ENCODE results near the gene PRDM13.
A peak's percentile ranks its signal among the peaks of the same experiment; 100 is the strongest.
"Not testable (repeated sequence)": the region's sequence is repeated elsewhere in the genome, so short reads cannot be mapped to it uniquely, and the experiment has no call there.

Gene PRDM13

GRCh38 chr6:99604166-99605073, 2.2 kb upstream of the PRDM13 start:
- DNase-seq: no peak

DNA sequence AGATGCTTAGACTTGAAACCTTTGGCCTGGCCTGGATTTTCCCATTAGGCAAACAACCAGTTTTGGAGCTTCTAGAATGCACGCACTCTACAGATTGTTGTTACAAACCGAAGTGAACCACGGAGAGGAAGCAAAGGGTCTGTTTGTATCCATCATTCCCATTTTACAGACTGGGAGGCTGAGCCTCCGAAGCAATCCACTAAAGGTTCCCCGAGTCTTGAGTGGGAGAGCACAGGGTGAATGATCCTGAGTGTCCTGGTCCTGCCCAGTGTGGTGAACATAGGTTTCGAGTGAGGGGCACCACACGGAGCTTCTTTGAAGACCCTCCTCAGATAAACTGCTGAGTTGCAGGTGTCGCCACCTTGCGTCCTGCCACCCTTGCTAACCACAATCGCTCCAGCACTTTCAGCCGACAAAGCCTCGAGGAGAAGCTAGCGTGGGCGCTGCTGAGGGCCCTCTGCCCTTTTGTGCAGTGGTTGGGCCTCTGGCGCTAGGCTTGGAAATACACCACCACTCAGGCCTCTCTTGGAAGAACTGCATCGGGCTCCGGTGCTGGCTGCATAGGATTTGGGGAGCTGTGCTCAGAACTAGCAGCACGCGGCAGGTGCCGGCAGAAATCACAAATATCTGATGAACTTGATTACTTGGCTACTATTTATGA, 1.4 kb upstream of the PRDM13 start:
- no peak for DNase-seq

GRCh38 chr6:99605911-99606655, 550 bp upstream of the PRDM13 start:
- DNase-seq: no peak

- no peak for DNase-seq
These were observed 893 bp downstream of the PRDM13 start for GRCh38 chr6:99607416-99608036.

- no peak for DNase-seq
These were observed 1.6 kb downstream of the PRDM13 start for GRCh38 chr6:99608059-99608885.

DNA sequence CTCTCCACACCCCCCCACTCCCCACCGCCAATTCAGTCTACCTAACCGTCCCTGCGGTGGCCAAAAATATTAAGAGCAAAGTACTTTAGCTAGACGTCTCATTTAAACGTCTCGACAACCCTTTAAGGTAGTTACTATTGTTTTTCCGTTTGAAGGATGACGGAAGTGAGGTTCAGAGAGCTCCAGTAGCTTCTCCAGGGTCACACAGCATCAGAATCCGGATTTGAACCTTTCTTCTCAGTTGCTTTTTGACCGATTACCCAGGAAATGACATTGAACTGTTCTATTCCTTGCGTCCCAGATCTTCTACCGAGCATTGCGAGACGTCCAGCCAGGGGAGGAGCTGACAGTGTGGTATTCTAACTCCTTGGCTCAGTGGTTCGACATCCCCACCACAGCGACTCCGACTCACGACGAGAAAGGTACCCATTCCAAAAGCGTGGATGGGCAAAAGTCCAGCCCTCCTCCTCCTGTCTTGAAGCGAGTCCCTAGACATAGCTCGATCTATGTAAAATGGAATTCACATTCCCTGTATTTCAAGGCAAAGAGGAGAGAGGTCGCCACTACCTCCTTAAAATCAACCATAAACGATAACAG, 2.4 kb downstream of the PRDM13 start:
- DNase-seq: no peak

GRCh38 chr6:99609905-99610489, 3.4 kb downstream of the PRDM13 start:
- no peak for DNase-seq

- DNase-seq: no peak
These were observed 4.5 kb downstream of the PRDM13 start for GRCh38 chr6:99611148-99611547.

DNA sequence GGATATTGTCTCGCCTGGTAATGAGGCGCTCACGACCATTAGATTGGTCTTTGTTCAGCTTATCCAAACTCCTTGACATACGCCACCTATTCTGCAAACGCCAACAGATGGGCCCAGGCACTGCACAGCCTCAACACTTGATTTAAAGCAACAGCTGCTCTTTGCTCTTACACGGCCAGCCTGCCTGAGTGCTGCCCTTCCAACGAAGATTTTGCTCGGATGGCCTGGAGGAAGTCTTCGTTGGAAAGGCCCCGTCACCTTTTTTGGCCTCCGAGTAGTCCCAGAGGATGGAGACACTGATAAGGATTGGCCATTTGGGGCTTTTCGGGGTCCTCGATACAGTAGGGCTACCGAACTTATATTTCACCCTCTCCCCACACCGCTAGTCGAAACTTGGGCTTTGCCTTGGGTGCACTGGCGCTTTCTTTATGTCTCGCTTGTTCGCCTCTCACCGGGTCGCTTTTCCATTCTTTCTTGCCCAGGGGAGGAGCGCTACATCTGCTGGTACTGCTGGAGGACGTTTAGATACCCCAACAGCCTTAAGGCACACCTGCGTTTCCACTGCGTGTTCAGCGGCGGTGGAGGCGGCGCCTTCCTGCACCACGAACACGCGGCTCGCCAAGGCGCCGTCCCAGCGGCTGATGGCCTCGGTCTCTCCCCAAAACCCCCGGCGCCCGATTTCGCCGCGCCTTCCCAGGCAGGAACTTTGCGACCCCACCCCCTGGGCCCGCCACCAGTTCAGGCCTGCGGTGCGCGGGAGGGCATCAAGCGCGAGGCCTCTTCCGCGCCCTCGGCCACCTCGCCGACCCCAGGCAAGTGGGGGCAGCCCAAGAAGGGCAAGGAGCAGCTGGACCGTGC, 6.1 kb downstream of the PRDM13 start:
- no peak for DNase-seq

GRCh38 chr6:99613409-99613704, 6.7 kb downstream of the PRDM13 start:
- DNase-seq: no peak

DNA sequence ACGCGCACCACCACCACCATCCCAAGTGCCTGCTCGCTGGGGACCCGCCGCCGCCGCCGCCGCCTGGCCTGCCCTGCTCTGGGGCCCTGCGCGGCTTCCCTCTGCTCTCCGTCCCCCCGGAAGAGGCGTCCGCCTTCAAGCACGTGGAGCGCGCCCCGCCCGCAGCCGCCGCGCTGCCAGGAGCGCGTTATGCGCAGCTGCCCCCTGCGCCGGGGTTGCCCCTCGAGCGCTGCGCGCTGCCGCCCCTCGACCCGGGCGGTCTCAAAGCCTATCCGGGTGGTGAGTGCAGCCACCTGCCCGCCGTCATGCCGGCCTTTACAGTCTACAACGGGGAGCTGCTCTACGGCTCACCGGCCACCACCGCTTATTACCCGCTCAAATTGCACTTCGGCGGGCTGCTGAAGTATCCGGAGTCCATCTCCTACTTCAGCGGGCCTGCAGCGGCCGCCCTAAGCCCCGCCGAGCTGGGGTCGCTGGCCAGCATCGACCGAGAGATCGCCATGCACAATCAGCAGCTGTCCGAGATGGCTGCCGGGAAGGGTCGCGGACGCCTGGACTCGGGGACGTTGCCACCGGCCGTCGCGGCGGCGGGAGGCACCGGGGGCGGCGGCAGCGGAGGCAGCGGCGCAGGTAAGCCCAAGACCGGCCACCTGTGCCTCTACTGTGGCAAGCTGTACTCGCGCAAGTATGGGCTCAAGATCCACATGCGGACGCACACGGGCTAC, 7.2 kb downstream of the PRDM13 start:
- no peak for DNase-seq

DNA sequence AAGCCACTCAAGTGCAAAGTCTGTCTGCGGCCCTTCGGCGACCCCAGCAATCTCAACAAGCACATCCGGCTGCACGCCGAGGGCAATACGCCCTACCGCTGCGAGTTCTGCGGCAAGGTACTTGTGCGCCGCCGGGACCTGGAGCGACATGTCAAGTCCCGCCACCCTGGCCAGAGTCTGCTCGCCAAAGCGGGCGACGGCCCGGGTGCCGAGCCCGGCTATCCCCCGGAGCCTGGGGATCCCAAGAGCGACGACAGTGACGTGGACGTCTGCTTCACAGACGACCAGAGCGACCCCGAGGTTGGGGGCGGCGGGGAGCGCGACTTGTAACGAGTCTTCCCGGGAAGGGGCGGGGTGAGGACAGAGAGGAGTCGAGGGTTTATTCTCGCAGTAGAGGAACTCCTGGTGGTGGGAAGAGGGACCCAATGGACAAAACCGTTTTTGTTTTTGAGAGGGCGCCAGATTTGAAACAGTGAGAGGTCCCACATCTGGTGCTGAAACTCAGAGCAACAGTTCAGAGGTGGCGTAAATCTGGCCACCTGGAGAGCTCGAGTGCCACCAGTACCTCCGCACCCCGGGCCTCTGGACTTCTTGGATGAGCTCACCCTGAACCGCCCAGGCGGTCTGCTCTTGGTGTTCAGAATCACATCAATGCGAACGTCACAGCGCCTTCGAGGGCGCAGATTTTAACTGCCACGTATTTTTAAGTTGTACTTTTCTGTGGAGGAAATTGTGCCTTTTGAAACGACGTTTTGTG, 8.0 kb downstream of the PRDM13 start:
- peak; percentile 51 for DNase-seq

- no peak for DNase-seq
These were observed 10.5 kb downstream of the PRDM13 start for GRCh38 chr6:99617131-99617530.

- DNase-seq: no peak
These were observed 12.2 kb downstream of the PRDM13 start for GRCh38 chr6:99618649-99619408.

GRCh38 chr6:99619409-99619762, 12.8 kb downstream of the PRDM13 start:
- no peak for DNase-seq

- not testable (repeated sequence) for DNase-seq
These were observed 15.4 kb downstream of the PRDM13 start for GRCh38 chr6:99622044-99622443.

GRCh38 chr6:99629293-99629692, 22.7 kb downstream of the PRDM13 start:
- no peak for DNase-seq

DNA sequence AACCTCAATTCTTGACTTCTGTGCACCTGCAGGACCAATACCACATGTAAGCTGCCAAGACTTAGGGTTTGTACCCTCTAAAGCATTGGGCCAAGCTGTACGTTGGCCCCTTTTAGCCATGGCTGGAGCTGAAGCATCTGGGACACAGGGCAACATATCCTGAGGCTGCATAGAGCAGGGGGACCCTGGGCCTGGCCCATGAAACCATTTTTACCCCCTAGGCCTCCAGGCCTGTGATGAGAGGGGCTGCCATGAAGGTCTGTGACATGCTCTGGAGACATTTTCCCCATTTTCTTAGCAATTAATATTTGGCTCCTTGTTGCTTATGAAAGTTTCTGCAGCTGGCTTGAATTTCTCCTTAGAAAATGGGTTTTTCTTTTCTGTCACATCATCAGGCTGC, 31.0 kb downstream of the PRDM13 start:
- DNase-seq: no peak
